SK-N-SH (cell line): ENCODE measurements around the gene PXYLP1. TPM values are rescaled to one million over a fixed set of nuclear protein-coding genes. Genes with fewer than 3 reads are reported as not detected.
A peak's percentile ranks its signal among the peaks of the same experiment; 100 is the strongest.

Experiments
- CTCF ChIA-PET: fragments of 300-600, 350-600 bp; formaldehyde crosslinking; extraction: SDS; loops from one replicate; lab custom pipeline; 2021; lab: Yijun Ruan, JAX
- POLR2A ChIA-PET: fragments of 350-600 bp; sonication (Branson Sonifier 250); formaldehyde crosslinking; extraction: SDS; loops from one replicate; lab custom pipeline; 2020; ENCODE audit warnings: antibody characterized with exemption, inconsistent platforms; lab: Yijun Ruan, JAX
- DNase-seq: peaks from one replicate; pipeline ENCODE4 v3.0.0; 2012
- H2AFZ ChIP-seq: fragments of 200-600 bp; sonication (generic); 2 replicates; pipeline ENCODE4 v1.8.1; 2016; ENCODE audit warnings: antibody characterized with exemption, mild to moderate bottlenecking, low read depth
- H3F3A ChIP-seq: fragments of 200-600 bp; sonication (generic); replicated peaks from 2 replicates; pipeline ENCODE3; 2016; ENCODE audit warnings: antibody characterized with exemption, mild to moderate bottlenecking; ENCODE audit not compliant: insufficient read depth
- H3K27ac ChIP-seq, 2 experiments: fragments of 200-500 bp in 1 of 2; fragments of 200-600 bp in 1 of 2; sonication (Bioruptor generic) in 1 of 2; sonication (generic), shearing (Covaris generic) in 1 of 2; 2 replicates each; pipeline versions ENCODE4 v1.5.1 to v1.6.1; 2014 to 2016; ENCODE audit warnings: low read depth in 2 of 2, inconsistent platforms in 1 of 2, low read length in 1 of 2, mild to moderate bottlenecking in 1 of 2, mixed read lengths in 1 of 2
- H3K27me3 ChIP-seq: fragments of 200-600 bp; sonication (generic), shearing (Covaris generic); 2 replicates; pipeline ENCODE4 v1.6.1; 2016; ENCODE audit warnings: mixed run types; ENCODE audit not compliant: insufficient read depth
- H3K36me3 ChIP-seq, 2 experiments: fragments of 200-500 bp in 1 of 2; fragments of 200-600 bp in 1 of 2; sonication (Bioruptor generic) in 1 of 2; sonication (generic) in 1 of 2; replicated peaks in 1 of 2; 2 replicates each; pipeline versions ENCODE3 to v1.5.1; 2014 to 2016; ENCODE audit warnings: low read length in 1 of 2, mild to moderate bottlenecking in 1 of 2; ENCODE audit not compliant: insufficient read depth in 2 of 2, control insufficient read depth in 1 of 2
- H3K4me1 ChIP-seq, 2 experiments: fragments of 200-500 bp in 1 of 2; fragments of 200-600 bp in 1 of 2; sonication (Bioruptor generic) in 1 of 2; sonication (generic), shearing (Covaris generic) in 1 of 2; 2 replicates each; pipeline versions ENCODE4 v1.5.1 to v1.6.1; 2014 to 2016; ENCODE audit warnings: low read depth in 1 of 2, low read length in 1 of 2, mixed run types in 1 of 2; ENCODE audit not compliant: insufficient read depth in 2 of 2, control insufficient read depth in 1 of 2
- H3K4me2 ChIP-seq: fragments of 200-600 bp; sonication (generic), shearing (Covaris generic); 2 replicates; pipeline ENCODE4 v1.6.1; 2017; ENCODE audit warnings: mixed run types
- H3K4me3 ChIP-seq, 2 experiments: fragments of 200-500 bp in 1 of 2; fragments of 200-600 bp in 1 of 2; sonication (Bioruptor generic) in 1 of 2; sonication (generic), shearing (Covaris generic) in 1 of 2; 2 replicates each; pipeline versions ENCODE4 v1.5.1 to v1.8.1; 2014 to 2016; ENCODE audit warnings: low read depth in 2 of 2, inconsistent platforms in 1 of 2, low read length in 1 of 2, mild to moderate bottlenecking in 1 of 2, mixed read lengths in 1 of 2, moderate library complexity in 1 of 2
- H3K79me2 ChIP-seq: fragments of 200-600 bp; sonication (generic); 2 replicates; pipeline ENCODE4 v1.8.1; 2017; ENCODE audit warnings: mild to moderate bottlenecking; ENCODE audit not compliant: insufficient read depth
- H3K9ac ChIP-seq: fragments of 200-600 bp; sonication (generic); 2 replicates; pipeline ENCODE4 v1.6.1; 2017; ENCODE audit warnings: mixed run types
- H3K9me2 ChIP-seq: fragments of 200-600 bp; sonication (generic); 2 replicates; pipeline ENCODE4 v1.6.1; 2017; ENCODE audit warnings: mixed run types
- H3K9me3 ChIP-seq: fragments of 200-600 bp; sonication (generic); 2 replicates; pipeline ENCODE4 v1.6.1; 2017; ENCODE audit warnings: mixed run types, mild to moderate bottlenecking, moderate library complexity
- H4K20me1 ChIP-seq: fragments of 200-600 bp; sonication (generic); 2 replicates; pipeline ENCODE4 v1.6.1; 2017; ENCODE audit warnings: mild to moderate bottlenecking, mixed run types; ENCODE audit not compliant: insufficient read depth
- CHD2 ChIP-seq: fragments of 150-350 bp; IDR thresholded peaks from 2 replicates; pipeline ENCODE4 v1.6.1; 2018; ENCODE audit warnings: low read length; ENCODE audit not compliant: partially characterized antibody
- ELF1 ChIP-seq: IDR thresholded peaks from 2 replicates; pipeline ENCODE4 v1.4.0; 2012
- EZH2phosphoT487 ChIP-seq: fragments of 200-600 bp; sonication (generic); IDR thresholded peaks from 2 replicates; pipeline ENCODE4 v1.6.1; 2017; ENCODE audit warnings: low read depth, mixed run types, mild to moderate bottlenecking, antibody characterized with exemption, moderate library complexity, borderline replicate concordance
- FOXJ3 ChIP-seq: sonication (generic); formaldehyde crosslinking; IDR thresholded peaks from 2 replicates; pipeline ENCODE4 v1.5.1; 2020; ENCODE audit warnings: mild to moderate bottlenecking, missing genetic modification reagents
- FOXM1 ChIP-seq: IDR thresholded peaks from 2 replicates; pipeline ENCODE4 v1.4.0; 2012; ENCODE audit warnings: low read depth, mild to moderate bottlenecking
- GATA2 ChIP-seq: sonication (generic); formaldehyde crosslinking; IDR thresholded peaks from 2 replicates; pipeline ENCODE4 v1.5.0; 2020; ENCODE audit warnings: mild to moderate bottlenecking, missing genetic modification reagents
- MXI1 ChIP-seq: IDR thresholded peaks from 2 replicates; pipeline ENCODE4 v1.6.1; 2012; ENCODE audit warnings: mild to moderate bottlenecking, low read depth, low read length, improper control_type of control experiment
- NRF1 ChIP-seq: IDR thresholded peaks from 2 replicates; pipeline ENCODE4 v1.6.1; 2012; ENCODE audit warnings: low read depth, mild to moderate bottlenecking, low read length
- RCOR1 ChIP-seq: fragments of 150-350 bp; IDR thresholded peaks from 2 replicates; pipeline ENCODE4 v1.6.1; 2017; ENCODE audit warnings: antibody characterized with exemption, low read length
- RFX5 ChIP-seq: IDR thresholded peaks from 2 replicates; pipeline ENCODE4 v1.6.1; 2012; ENCODE audit warnings: mild to moderate bottlenecking, improper control_type of control experiment, low read length
- SIN3A ChIP-seq: IDR thresholded peaks from 2 replicates; pipeline ENCODE4 v1.6.1; 2012; ENCODE audit warnings: low read depth, mild to moderate bottlenecking, low read length, moderate library complexity, borderline replicate concordance
- SMC3 ChIP-seq: IDR thresholded peaks from 2 replicates; pipeline ENCODE4 v1.6.1; 2012; ENCODE audit warnings: low read depth, low read length, improper control_type of control experiment
- TCF12 ChIP-seq: IDR thresholded peaks from 2 replicates; pipeline ENCODE4 v1.4.0; 2012
- TEAD4 ChIP-seq: IDR thresholded peaks from 2 replicates; pipeline ENCODE4 v1.4.0; 2012; ENCODE audit warnings: mild to moderate bottlenecking, borderline replicate concordance; ENCODE audit not compliant: insufficient read depth
- YY1 ChIP-seq: IDR thresholded peaks from 2 replicates; pipeline ENCODE4 v1.4.0; 2012; ENCODE audit warnings: low read depth, mild to moderate bottlenecking
- WGBS: methylation state at CpG from one replicate; pipeline ENCODE4 v1.1.6; 2017; ENCODE audit warnings: low lambda C conversion rate; 5-methylcytosine and 5-hydroxymethylcytosine counted together
- polyA plus RNA-seq, 3 experiments: library from polyadenylated mRNA; depleted of rRNA; stranded (reverse); fragments of >200 nt; gene quantifications; 2 replicates each; pipeline ENCODE4 v1.2.3, GENCODE V29; 2012
- TF ChIP-seq, protein P1 (sequence below): IDR thresholded peaks from 2 replicates; pipeline ENCODE4; 2012
- TF ChIP-seq, protein P2 (sequence below): IDR thresholded peaks from 2 replicates; pipeline ENCODE4 v1.4.0; 2012; ENCODE audit warnings: low read depth, borderline replicate concordance

PXYLP1 gene
- polyA plus RNA-seq, 1 of the 3 experiments (the other 2 are of a cell fraction) = 8.6 TPM

- H3K4me2 ChIP-seq = peak overlapping the region; percentile 2; the same call in 1 of the 2 replicates
- 65% methylated on average over 3 of the region's 3 CpGs for WGBS
- no peaks in the 10 kb centered on the region for H4K20me1 ChIP-seq
- ChIA-PET CTCF (interaction anchor here (1.1 to 2.0 kb wide), 5 partner anchors 19 to 80 kb away, joined by 3 to 8 read pairs (median 6); no protein-coding TSS in a partner anchor), POLR2A (no interaction called here)
- no peaks in the 10 kb centered on the region for H3K9me3 ChIP-seq
- no peak overlapping the region for H3K4me3 ChIP-seq
- H3F3A ChIP-seq = no peaks in the 10 kb centered on the region
- no peaks in the 10 kb centered on the region for H3K9me2 ChIP-seq
- no peaks in the 10 kb centered on the region for H3K36me3 ChIP-seq
- peak overlapping the region; percentile 13 to 88; a peak in 3 of 4 replicates for H3K27ac ChIP-seq
- H3K9ac ChIP-seq = no peak overlapping the region
- DNase-seq = no peak
- no peaks in the 10 kb centered on the region for H3K27me3 ChIP-seq
- no peaks in the 10 kb centered on the region for H3K79me2 ChIP-seq
- no peak overlapping the region for H2AFZ ChIP-seq
- peaks cover 5 to 40% of the 10 kb centered on the region in 2 experiments; a peak in 3 of 4 replicates for H3K4me1 ChIP-seq
- TF ChIP-seq RFX5 = no peak
- TF ChIP-seq SMC3 = no peak
- no peak for TF ChIP-seq MXI1
- no peak for TF ChIP-seq EZH2phosphoT487
- no peak for TF ChIP-seq CHD2
- TF ChIP-seq, protein P1, sequence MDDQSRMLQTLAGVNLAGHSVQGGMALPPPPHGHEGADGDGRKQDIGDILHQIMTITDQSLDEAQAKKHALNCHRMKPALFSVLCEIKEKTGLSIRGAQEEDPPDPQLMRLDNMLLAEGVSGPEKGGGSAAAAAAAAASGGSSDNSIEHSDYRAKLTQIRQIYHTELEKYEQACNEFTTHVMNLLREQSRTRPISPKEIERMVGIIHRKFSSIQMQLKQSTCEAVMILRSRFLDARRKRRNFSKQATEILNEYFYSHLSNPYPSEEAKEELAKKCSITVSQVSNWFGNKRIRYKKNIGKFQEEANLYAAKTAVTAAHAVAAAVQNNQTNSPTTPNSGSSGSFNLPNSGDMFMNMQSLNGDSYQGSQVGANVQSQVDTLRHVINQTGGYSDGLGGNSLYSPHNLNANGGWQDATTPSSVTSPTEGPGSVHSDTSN = no peak
- no peak for TF ChIP-seq TCF12
- TF ChIP-seq RCOR1 = no peak
- TF ChIP-seq TEAD4 = no peak
- TF ChIP-seq YY1 = no peak
- TF ChIP-seq GATA2 = no peak
- no peak for TF ChIP-seq SIN3A
- TF ChIP-seq, protein P2, sequence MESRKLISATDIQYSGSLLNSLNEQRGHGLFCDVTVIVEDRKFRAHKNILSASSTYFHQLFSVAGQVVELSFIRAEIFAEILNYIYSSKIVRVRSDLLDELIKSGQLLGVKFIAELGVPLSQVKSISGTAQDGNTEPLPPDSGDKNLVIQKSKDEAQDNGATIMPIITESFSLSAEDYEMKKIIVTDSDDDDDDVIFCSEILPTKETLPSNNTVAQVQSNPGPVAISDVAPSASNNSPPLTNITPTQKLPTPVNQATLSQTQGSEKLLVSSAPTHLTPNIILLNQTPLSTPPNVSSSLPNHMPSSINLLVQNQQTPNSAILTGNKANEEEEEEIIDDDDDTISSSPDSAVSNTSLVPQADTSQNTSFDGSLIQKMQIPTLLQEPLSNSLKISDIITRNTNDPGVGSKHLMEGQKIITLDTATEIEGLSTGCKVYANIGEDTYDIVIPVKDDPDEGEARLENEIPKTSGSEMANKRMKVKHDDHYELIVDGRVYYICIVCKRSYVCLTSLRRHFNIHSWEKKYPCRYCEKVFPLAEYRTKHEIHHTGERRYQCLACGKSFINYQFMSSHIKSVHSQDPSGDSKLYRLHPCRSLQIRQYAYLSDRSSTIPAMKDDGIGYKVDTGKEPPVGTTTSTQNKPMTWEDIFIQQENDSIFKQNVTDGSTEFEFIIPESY = no peak
- TF ChIP-seq ELF1 = no peak
- no peak for TF ChIP-seq FOXM1
- no peak for TF ChIP-seq FOXJ3 (CRISPR knock-in tag)
- no peak for TF ChIP-seq NRF1
Observed at GRCh38 chr3:141227216-141227615, 4.4 kb upstream of the PXYLP1 start.
